HG02759 (cell line): ENCODE measurements around the gene IQCE.
"Not testable (repeated sequence)": the region's sequence is repeated elsewhere in the genome, so short reads cannot be mapped to it uniquely, and the experiment has no call there.

ENCODE experiments used
- ATAC-seq: cut with Tn5 transposase; IDR thresholded peaks from one replicate; pipeline ENCODE4 v1.9.1; 2021; ENCODE audit warnings: mild to moderate bottlenecking, moderate library complexity; ENCODE audit not compliant: unreplicated experiment

Gene IQCE

GRCh38 chr7:2575733-2576340 lies 17.1 kb downstream of the IQCE start:
- no peak for ATAC-seq

- ATAC-seq: no peak
These were observed 18.1 kb downstream of the IQCE start for GRCh38 chr7:2576742-2577491.

- ATAC-seq: no peak
These were observed 19.3 kb downstream of the IQCE start for GRCh38 chr7:2577914-2578680.

GRCh38 chr7:2580636-2581035 lies 21.9 kb downstream of the IQCE start:
- no peak for ATAC-seq

GRCh38 chr7:2582006-2582735 lies 23.4 kb downstream of the IQCE start:
- no peak for ATAC-seq

GRCh38 chr7:2583798-2584580 lies 25.2 kb downstream of the IQCE start:
- ATAC-seq: no peak

- ATAC-seq: no peak
These were observed 26.7 kb downstream of the IQCE start for GRCh38 chr7:2585446-2585845.

GRCh38 chr7:2586326-2587020 lies 27.7 kb downstream of the IQCE start:
- ATAC-seq: no peak

- ATAC-seq: no peak
These were observed 28.4 kb downstream of the IQCE start for GRCh38 chr7:2587134-2587533.

- no peak for ATAC-seq
These were observed 29.0 kb downstream of the IQCE start for GRCh38 chr7:2587778-2588177.

GRCh38 chr7:2589341-2589740 lies 30.6 kb downstream of the IQCE start:
- no peak for ATAC-seq

GRCh38 chr7:2589941-2590340 lies 31.2 kb downstream of the IQCE start:
- not testable (repeated sequence) for ATAC-seq

- ATAC-seq: no peak
These were observed 33.6 kb downstream of the IQCE start for GRCh38 chr7:2592375-2592865.

- no peak for ATAC-seq
These were observed 34.4 kb downstream of the IQCE start for GRCh38 chr7:2593036-2593727.

GRCh38 chr7:2594599-2594998 lies 35.8 kb downstream of the IQCE start:
- no peak for ATAC-seq

- no peak for ATAC-seq
These were observed 36.6 kb downstream of the IQCE start for GRCh38 chr7:2595258-2595860.

GRCh38 chr7:2596464-2597272 lies 37.9 kb downstream of the IQCE start:
- no peak for ATAC-seq

- ATAC-seq: no peak
These were observed 38.5 kb downstream of the IQCE start for GRCh38 chr7:2597273-2597640.
